Measurements from ENCODE around the gene TALDO1.

Gene TALDO1

DNA sequence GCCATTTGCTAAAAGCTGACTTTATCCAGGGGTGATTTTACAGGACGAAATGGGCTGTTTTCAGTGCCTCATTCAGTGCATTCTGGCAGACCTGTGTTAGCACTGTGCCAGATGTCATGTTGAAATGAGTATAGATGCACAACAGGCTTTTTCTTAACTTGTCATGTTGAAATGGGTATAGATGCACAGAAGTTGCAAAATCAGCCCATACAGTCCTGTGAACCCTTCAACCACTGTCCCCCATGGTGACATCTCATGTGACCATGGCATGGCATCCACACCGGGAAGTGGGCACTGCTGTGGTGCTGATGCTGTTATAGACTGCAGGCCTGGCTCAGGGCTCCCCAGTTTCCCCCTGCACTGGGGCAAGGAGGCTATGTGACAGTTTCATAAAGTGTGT is 2.5 kb downstream of the TALDO1 start:
- TF ChIP-seq, protein P1, sequence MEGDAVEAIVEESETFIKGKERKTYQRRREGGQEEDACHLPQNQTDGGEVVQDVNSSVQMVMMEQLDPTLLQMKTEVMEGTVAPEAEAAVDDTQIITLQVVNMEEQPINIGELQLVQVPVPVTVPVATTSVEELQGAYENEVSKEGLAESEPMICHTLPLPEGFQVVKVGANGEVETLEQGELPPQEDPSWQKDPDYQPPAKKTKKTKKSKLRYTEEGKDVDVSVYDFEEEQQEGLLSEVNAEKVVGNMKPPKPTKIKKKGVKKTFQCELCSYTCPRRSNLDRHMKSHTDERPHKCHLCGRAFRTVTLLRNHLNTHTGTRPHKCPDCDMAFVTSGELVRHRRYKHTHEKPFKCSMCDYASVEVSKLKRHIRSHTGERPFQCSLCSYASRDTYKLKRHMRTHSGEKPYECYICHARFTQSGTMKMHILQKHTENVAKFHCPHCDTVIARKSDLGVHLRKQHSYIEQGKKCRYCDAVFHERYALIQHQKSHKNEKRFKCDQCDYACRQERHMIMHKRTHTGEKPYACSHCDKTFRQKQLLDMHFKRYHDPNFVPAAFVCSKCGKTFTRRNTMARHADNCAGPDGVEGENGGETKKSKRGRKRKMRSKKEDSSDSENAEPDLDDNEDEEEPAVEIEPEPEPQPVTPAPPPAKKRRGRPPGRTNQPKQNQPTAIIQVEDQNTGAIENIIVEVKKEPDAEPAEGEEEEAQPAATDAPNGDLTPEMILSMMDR (IDR thresholded peaks at IDR 0.05; ENCODE audit: low read length): no peak
- no peaks in the 10 kb centered on the region for H3K27me3 ChIP-seq (ENCODE audit: insufficient read depth, low read length)
- H3K9me3 ChIP-seq (ENCODE audit: low read length): no peaks in the 10 kb centered on the region
- no peaks in the 10 kb centered on the region for H3K9me2 ChIP-seq (ENCODE audit: low read depth, low read length)
- H3K9ac ChIP-seq (ENCODE audit: low read length): peak overlapping the region; percentile 10; the same call in 1 of the 2 replicates
- no peak overlapping the region for H3K27ac ChIP-seq (ENCODE audit: low read depth, low read length, poor library complexity, severe bottlenecking)
- H3K4me3 ChIP-seq (ENCODE audit: low read depth, low read length, poor library complexity, severe bottlenecking): peak overlapping the region; percentile 5
- H3K36me3 ChIP-seq (ENCODE audit: insufficient read depth, low read length): peaks cover 15% of the 10 kb centered on the region; the same call in 1 of the 2 replicates
- no peaks in the 10 kb centered on the region for H4K20me1 ChIP-seq (ENCODE audit: insufficient read depth, low read length)
- no peaks in the 10 kb centered on the region for H3F3A ChIP-seq (ENCODE audit: insufficient read depth, low read length)
- H2AFZ ChIP-seq (ENCODE audit: low read length): no peak overlapping the region
- H3K4me1 ChIP-seq (ENCODE audit: insufficient read depth, low read length, severe bottlenecking): peaks cover 26% of the 10 kb centered on the region
- H3K79me2 ChIP-seq (ENCODE audit: insufficient read depth, low read length): peaks cover 62% of the 10 kb centered on the region
- H3K4me2 ChIP-seq (ENCODE audit: low read length): peak overlapping the region; percentile 85

DNA sequence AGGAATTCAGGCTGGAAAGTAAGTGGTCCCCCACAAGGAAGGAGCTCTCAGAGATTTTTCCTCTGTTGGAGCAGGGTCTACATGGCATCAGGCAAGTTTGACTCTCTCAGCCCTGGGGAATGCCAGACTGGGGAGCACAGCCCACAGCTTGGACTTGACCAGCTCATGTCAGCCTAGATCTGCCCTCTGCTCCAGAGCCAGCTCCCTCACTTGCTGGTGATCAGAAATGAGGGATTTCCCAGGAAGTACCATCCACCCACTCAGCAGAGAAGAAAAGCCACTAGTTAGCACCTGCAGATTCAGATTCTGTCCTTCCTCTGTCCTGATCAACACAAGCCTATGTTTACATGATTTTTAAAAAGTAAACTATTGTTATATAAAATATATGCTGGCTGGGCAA is 13.0 kb downstream of the TALDO1 start:
- Histone ChIP-seq H3K27me3 (ENCODE audit: insufficient read depth, low read length) (no peaks in the 10 kb centered on the region), H3K79me2 (ENCODE audit: insufficient read depth, low read length) (no peaks in the 10 kb centered on the region), H3K9me2 (ENCODE audit: low read depth, low read length) (no peaks in the 10 kb centered on the region), H2AFZ (ENCODE audit: low read length) (no peak overlapping the region), H4K20me1 (ENCODE audit: insufficient read depth, low read length) (no peaks in the 10 kb centered on the region), H3K4me2 (ENCODE audit: low read length) (no peak overlapping the region), H3K36me3 (ENCODE audit: insufficient read depth, low read length) (peaks cover 91% of the 10 kb centered on the region), H3K9ac (ENCODE audit: low read length) (no peak overlapping the region), H3K4me3 (ENCODE audit: low read depth, low read length, poor library complexity, severe bottlenecking) (no peak overlapping the region), H3K4me1 (ENCODE audit: insufficient read depth, low read length, severe bottlenecking) (peaks cover 5% of the 10 kb centered on the region), H3K9me3 (ENCODE audit: low read length) (no peaks in the 10 kb centered on the region), H3F3A (ENCODE audit: insufficient read depth, low read length) (no peaks in the 10 kb centered on the region), H3K27ac (ENCODE audit: low read depth, low read length, poor library complexity, severe bottlenecking) (no peak overlapping the region)
- TF ChIP-seq EZH2 (IDR thresholded peaks at IDR 0.05; ENCODE audit: borderline replicate concordance, low read length): no peak
- TF ChIP-seq, protein P1 (IDR thresholded peaks at IDR 0.05; ENCODE audit: low read length): no peak

DNA sequence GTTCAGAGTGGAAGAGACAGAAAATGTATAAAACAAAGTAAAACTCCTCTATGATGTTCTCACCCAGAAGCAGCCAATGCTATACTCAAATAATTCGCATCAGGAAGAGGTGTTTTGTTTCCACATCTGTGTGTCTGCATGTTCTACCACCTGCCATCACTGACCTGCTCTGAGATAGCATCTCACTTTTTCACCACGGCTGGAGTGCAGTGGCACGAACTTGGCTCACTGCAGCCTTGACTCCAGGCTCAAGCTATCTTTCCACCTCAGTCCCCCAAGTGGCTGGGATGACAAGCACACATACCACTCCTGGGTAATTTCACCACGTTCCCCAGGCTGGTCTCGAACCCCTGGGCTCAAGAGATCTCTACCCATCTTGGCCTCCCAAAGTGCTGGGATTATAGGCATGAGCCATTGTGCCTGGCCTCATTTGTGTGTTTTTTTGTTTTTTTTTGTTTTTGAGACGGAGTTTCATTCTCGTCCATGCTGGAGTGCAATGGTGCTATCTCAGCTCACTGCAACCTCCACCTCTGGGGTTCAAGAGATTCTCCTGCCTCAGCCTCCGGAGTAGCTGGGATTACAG is 14.4 kb downstream of the TALDO1 start:
- Histone ChIP-seq H4K20me1 (ENCODE audit: insufficient read depth, low read length) (no peaks in the 10 kb centered on the region), H3K9ac (ENCODE audit: low read length) (no peak overlapping the region), H3K4me3 (ENCODE audit: low read depth, low read length, poor library complexity, severe bottlenecking) (no peak overlapping the region), H3K27me3 (ENCODE audit: insufficient read depth, low read length) (no peaks in the 10 kb centered on the region), H3F3A (ENCODE audit: insufficient read depth, low read length) (no peaks in the 10 kb centered on the region), H3K9me2 (ENCODE audit: low read depth, low read length) (no peaks in the 10 kb centered on the region), H3K4me2 (ENCODE audit: low read length) (no peak overlapping the region), H3K4me1 (ENCODE audit: insufficient read depth, low read length, severe bottlenecking) (peaks cover 5% of the 10 kb centered on the region), H3K36me3 (ENCODE audit: insufficient read depth, low read length) (peaks cover 89% of the 10 kb centered on the region), H2AFZ (ENCODE audit: low read length) (no peak overlapping the region), H3K9me3 (ENCODE audit: low read length) (no peaks in the 10 kb centered on the region), H3K79me2 (ENCODE audit: insufficient read depth, low read length) (no peaks in the 10 kb centered on the region), H3K27ac (ENCODE audit: low read depth, low read length, poor library complexity, severe bottlenecking) (no peak overlapping the region)
- no peak for TF ChIP-seq EZH2 (IDR thresholded peaks at IDR 0.05; ENCODE audit: borderline replicate concordance, low read length)
